Astrocyte of the spinal cord (primary cell): ENCODE measurements around the gene NLGN2.
"Not testable (repeated sequence)": the region's sequence is repeated elsewhere in the genome, so short reads cannot be mapped to it uniquely, and the experiment has no call there.

ENCODE experiments used
- DNase-seq: peaks from one replicate; pipeline ENCODE4 v3.0.0; 2011; ENCODE audit warnings: low read depth, low spot score
- H3K4me3 ChIP-seq: 2 replicates; pipeline ENCODE4 v1.5.1; 2011; ENCODE audit warnings: low read depth, mild to moderate bottlenecking, low read length, moderate library complexity
- in situ Hi-C: cut with HindIII; loops from 2 replicates; pipeline ENCODE4 v1.10.0; 2017; ENCODE audit warnings: low sequenced_read_pairs
- TF ChIP-seq, protein P1 (sequence below): IDR thresholded peaks from 2 replicates; pipeline ENCODE4 v1.5.1; 2012; ENCODE audit warnings: low read depth, mild to moderate bottlenecking, low read length, inconsistent platforms

NLGN2 gene

DNA sequence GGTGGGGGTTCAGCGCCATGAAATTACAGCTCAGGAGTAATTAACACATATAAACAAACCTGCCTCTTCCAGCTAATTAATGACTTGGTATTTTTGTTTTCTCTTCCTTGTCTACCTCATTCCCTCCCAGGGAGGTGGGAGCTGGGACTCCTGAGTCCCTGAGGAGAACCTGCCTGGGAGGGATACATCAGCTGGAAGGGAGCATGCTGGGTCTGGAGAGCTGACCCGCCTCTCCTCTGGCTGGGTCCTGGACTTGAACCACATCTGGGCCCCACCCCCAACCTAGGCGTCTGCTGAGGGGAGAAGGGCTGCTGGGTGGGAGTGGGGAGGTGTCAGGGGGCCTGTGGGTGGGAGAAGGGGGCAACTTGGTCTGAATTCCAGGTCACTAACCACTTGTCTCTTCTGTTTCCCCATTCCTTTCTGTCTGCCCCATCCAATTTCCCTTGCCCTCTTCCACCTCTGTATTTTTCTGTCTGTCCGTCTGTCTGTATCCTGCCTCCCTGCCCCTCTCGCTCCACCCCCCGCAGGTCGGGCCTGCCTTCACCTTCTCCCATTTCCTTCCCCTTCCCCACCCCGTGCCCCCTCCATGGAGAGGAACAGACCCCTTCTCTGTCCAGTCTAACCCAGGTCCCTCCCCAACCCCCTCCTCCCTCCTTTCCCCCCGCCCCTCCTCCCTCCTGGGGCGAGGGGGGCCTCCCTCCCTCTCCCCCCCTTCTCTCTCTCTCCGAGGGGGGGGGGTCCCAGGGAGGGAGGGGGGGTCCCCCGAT is at the start of gene NLGN2:
TSS of gene NLGN2 (plus strand) at position 361 of the 767 bp plus-strand sequence. CDS start 411 bp downstream, outside the sequence.
- no peak within 1 kb of the TSS for H3K4me3 ChIP-seq
- in situ Hi-C loops: no loop called here
- TF ChIP-seq, protein P1, sequence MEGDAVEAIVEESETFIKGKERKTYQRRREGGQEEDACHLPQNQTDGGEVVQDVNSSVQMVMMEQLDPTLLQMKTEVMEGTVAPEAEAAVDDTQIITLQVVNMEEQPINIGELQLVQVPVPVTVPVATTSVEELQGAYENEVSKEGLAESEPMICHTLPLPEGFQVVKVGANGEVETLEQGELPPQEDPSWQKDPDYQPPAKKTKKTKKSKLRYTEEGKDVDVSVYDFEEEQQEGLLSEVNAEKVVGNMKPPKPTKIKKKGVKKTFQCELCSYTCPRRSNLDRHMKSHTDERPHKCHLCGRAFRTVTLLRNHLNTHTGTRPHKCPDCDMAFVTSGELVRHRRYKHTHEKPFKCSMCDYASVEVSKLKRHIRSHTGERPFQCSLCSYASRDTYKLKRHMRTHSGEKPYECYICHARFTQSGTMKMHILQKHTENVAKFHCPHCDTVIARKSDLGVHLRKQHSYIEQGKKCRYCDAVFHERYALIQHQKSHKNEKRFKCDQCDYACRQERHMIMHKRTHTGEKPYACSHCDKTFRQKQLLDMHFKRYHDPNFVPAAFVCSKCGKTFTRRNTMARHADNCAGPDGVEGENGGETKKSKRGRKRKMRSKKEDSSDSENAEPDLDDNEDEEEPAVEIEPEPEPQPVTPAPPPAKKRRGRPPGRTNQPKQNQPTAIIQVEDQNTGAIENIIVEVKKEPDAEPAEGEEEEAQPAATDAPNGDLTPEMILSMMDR: no peak
- DNase-seq: no peak

DNA sequence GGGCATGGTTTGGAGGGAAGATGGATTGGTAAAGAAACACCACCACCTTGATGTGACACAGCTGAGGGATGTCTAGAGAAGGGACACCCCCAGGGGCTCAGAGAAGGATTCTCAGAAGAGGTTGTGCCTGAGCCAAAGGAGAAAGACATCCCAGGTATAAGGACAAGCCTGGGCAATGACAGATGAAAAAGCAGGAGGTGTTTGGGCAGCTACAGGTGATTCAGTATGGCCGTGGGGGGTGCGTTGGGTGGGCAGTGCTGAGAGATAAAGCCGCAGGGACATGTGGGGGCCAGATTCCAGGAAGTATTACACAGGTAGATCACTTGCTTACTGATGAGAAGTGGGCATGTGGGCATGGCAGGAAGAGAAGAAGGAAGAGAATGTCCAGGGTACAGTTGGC is 45.7 kb upstream of the NLGN2 start:
- H3K4me3 ChIP-seq: no peak overlapping the region
- TF ChIP-seq, protein P1: no peak
- no peak for DNase-seq
- in situ Hi-C loops: no loop called here

DNA sequence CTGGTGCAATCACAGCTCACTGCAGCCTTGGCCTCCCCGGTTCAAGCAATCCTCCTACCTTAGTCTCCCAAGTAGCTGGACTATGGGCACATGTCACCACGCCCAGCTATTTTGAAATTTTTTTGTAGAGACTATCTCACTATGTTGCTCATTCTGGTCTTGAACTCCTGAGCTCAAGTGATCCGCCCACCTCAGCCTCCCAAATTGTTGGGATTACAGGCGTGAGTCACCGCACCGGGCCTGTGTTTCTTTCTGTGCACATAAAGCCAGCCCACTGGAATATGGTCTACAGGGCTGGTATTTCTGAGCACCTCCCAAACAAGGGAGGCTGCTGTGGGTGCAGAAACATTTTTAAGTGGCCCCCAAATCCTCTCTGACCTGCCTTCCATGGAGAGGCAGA is 44.3 kb upstream of the NLGN2 start:
- no peak overlapping the region for H3K4me3 ChIP-seq
- in situ Hi-C loops: no loop called here
- TF ChIP-seq, protein P1: no peak
- DNase-seq: no peak

DNA sequence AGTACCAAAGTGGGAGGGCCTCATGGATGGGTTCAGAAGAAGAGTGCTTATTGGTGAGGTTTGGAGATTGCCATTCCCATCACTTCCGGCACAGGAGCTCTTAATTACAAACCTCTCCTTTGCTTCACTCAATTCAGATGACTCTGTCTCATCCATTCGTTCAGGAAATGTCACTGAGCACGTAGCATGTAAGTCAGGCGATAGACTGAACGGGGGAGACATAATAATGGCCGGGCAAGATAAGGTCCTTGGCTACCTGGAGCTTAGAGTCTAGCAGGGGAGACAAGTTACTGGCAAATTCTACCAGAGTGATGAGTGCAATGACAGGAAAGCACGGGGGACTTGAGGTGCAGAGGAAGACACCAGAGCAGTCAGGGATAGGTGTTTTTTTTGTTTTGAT is 41.7 kb upstream of the NLGN2 start:
- DNase-seq, in situ Hi-C loops, H3K4me3 ChIP-seq: not testable (repeated sequence)

DNA sequence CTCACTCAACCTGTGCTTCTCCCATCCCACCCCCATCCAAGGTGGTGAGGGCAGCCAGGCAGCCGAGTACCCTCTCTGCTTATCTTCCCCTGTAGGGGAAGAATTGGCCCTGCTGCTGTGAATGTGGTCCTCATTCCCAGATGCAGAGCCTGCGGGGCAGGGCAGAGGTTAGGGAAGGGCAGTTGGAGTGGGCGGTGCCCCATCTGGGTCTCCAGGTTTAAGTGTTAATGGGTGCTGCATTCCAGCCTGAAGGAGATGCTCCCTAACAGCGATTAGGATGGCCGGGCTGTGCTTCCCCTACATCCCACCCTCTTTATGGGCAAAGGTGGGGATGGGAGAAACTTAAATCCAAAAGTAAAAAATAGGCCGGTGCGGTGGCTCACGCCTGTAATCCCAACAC is 40.6 kb upstream of the NLGN2 start:
- no peak overlapping the region for H3K4me3 ChIP-seq
- TF ChIP-seq, protein P1: no peak
- no peak for DNase-seq
- in situ Hi-C loops: no loop called here

DNA sequence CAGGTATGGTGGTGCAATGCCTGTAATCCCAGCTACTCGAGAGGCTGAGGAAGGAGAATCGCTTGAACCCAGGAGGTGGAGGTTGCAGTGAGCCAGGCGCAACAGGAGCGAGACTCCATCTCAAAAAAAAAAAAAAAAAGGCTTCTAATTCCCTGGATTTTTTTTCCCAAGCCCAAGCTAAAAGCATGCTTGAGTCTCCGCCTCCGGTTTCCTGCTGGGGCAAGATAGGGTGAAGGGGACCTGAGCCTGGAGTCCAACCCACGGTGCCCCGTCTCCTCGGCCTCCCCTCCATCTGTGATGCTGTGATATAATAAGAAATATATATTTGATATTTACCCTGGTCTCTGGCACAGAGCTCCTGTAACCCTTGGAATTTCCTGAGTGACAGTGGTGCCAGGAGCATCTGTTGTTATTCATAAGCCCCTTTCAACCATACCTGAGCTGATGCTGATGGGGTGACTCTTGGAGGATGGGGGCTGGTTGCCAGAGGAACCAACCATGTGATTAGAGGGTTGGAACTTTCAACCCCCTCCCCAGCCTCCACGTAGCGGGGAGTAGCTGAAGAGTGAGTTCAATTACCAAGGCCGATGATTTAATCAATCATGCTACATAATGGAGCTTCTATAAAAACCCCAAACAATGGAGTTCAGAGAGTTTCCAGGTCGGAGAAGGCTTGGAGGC is 39.6 kb upstream of the NLGN2 start:
- TF ChIP-seq, protein P1: no peak
- no peak for DNase-seq
- in situ Hi-C loops: no loop called here
- no peak overlapping the region for H3K4me3 ChIP-seq

DNA sequence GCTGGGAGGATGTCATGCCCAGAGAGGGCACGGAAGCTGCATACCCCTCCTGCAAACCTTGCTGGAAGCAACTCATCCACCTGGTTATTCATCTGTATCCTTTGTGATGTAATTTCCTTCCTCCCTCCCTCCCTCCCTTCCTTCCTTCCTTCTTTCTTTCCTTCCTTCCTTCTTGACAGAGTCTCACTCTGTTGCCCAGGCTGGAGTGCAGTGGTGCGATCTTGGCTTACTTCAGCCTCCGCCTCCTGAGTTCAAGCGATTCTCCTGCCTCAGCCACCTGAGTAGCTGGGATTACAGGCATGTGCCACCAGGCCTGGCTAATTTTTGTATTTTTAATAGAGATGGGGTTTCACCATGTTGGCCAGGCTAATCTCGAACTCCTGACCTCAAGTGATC is 39.0 kb upstream of the NLGN2 start:
- DNase-seq, in situ Hi-C loops, H3K4me3 ChIP-seq: not testable (repeated sequence)
